IMR-90 (cell line): ENCODE measurements around the gene GMPR.

Experiments
- POLR2A ChIP-seq: IDR thresholded peaks from 2 replicates; pipeline ENCODE4 v1.6.1; 2012; ENCODE audit warnings: mild to moderate bottlenecking, low read depth, low read length
- TF ChIP-seq, protein P1 (sequence below): conservative IDR thresholded peaks from 2 replicates; pipeline ENCODE4 v1.5.1; 2012; ENCODE audit warnings: mild to moderate bottlenecking, low read depth, low read length, improper control_type of control experiment

DNA sequence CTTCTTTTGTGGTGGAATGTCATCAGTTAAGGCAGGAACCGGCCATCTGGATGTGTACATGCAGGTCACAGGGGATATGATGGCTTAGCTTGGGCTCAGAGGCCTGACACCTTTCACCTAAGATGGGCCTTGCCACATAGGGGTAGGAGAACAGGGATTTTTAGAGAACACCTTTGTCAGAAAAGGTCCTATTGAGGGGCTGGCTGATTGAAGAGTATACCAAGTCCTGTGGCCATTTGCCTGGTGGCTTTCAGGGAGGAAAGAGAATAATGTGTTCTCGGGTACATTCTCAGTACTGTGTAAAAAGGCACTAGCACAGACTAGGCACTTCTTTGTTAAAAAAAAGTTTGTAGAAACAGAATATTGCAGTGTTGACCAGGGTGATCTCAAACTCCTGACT lies 26.4 kb downstream of the GMPR start:
- TF ChIP-seq, protein P1, sequence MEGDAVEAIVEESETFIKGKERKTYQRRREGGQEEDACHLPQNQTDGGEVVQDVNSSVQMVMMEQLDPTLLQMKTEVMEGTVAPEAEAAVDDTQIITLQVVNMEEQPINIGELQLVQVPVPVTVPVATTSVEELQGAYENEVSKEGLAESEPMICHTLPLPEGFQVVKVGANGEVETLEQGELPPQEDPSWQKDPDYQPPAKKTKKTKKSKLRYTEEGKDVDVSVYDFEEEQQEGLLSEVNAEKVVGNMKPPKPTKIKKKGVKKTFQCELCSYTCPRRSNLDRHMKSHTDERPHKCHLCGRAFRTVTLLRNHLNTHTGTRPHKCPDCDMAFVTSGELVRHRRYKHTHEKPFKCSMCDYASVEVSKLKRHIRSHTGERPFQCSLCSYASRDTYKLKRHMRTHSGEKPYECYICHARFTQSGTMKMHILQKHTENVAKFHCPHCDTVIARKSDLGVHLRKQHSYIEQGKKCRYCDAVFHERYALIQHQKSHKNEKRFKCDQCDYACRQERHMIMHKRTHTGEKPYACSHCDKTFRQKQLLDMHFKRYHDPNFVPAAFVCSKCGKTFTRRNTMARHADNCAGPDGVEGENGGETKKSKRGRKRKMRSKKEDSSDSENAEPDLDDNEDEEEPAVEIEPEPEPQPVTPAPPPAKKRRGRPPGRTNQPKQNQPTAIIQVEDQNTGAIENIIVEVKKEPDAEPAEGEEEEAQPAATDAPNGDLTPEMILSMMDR: no peak
- TF ChIP-seq POLR2A: no peak
